Stomach (tissue), 9 donors: ENCODE data around the gene CPS1. TPM values are rescaled to one million over a fixed set of nuclear protein-coding genes. Genes with fewer than 3 reads are reported as not detected.

ENCODE experiments used
- DNase-seq, 2 donors: peaks; one replicate each; pipeline versions ENCODE4 v3.0.0 to v3.0.0-alpha.2; 2013 to 2019
- H3K27ac ChIP-seq, 5 donors: fragments of 200-600 bp in 4 of 5; sonication (generic) in 4 of 5; one replicate each; pipeline ENCODE4 v1.5.1; 2013 to 2019; ENCODE audit warnings: mild to moderate bottlenecking in 1 of 5, moderate library complexity in 1 of 5
- H3K27me3 ChIP-seq, 3 donors: fragments of 200-600 bp; sonication (generic); one replicate each; pipeline ENCODE4 v1.5.1; 2017 to 2019; ENCODE audit warnings: mixed run types in 1 of 3
- H3K36me3 ChIP-seq, 4 donors: fragments of 200-600 bp; sonication (generic); 1 replicate in 3 of 4; 2 replicates in 1 of 4; pipeline ENCODE4 v1.5.1; 2016 to 2019
- H3K4me1 ChIP-seq, 4 donors: fragments of 200-600 bp; sonication (generic); one replicate each; pipeline ENCODE4 v1.5.1; 2016 to 2019
- H3K4me3 ChIP-seq, 4 donors: fragments of 200-600 bp; sonication (generic) in 3 of 4; one replicate each; pipeline ENCODE4 v1.5.1; 2016 to 2019; ENCODE audit warnings: mild to moderate bottlenecking in 1 of 4
- H3K9me3 ChIP-seq, 4 donors: fragments of 200-600 bp; sonication (generic); one replicate each; pipeline ENCODE4 v1.5.1; 2016 to 2019
- EP300 ChIP-seq: sonication (generic); formaldehyde crosslinking; IDR thresholded peaks from one replicate; pipeline ENCODE4 v1.6.1; 2017; ENCODE audit warnings: antibody characterized with exemption
- POLR2A ChIP-seq, 4 donors: fragments of 450-650 bp; IDR thresholded peaks; one replicate each; pipeline ENCODE4 v1.6.1; 2016; ENCODE audit warnings: antibody characterized with exemption in 4 of 4, control low read depth in 2 of 4, mild to moderate bottlenecking in 1 of 4, moderate library complexity in 1 of 4
- POLR2AphosphoS5 ChIP-seq, 3 donors: sonication (generic); formaldehyde crosslinking; IDR thresholded peaks; one replicate each; pipeline ENCODE4 v1.6.1; 2016; ENCODE audit warnings: antibody characterized with exemption in 3 of 3
- WGBS, 5 donors: extraction: QIAGEN DNeasy Blood & Tissue Kit in 3 of 5; methylation state at CpG; one replicate each; pipeline versions ENCODE4 v1.1.5 to v1.1.7; 2013 to 2018; 5-methylcytosine and 5-hydroxymethylcytosine counted together
- intact Hi-C: fragments of 100-400 bp; cut with DNase I; formaldehyde crosslinking; loops from one replicate; pipeline ENCODE4 v1.15.1; 2023; ENCODE audit warnings: low total_unique reads
- polyA plus RNA-seq, 3 donors: library from polyadenylated mRNA; stranded (reverse); fragments of 200-250 nt; gene quantifications; one replicate each; pipeline ENCODE4 v1.2.3, GENCODE V29; 2013
- total RNA-seq, 5 donors: library from RNA; depleted of rRNA; stranded (reverse); fragments of >200 nt; gene quantifications; one replicate each; pipeline versions ENCODE4 v1.1.0 to v1.2.3, GENCODE V29; 2014 to 2016
- TF ChIP-seq, protein P1 (sequence below), 7 experiments: fragments of 450-650 bp in 4 of 7; fragments of 200-600 bp in 3 of 7; sonication (generic) in 3 of 7; IDR thresholded peaks; one replicate each; pipeline ENCODE4 v1.5.1; 2016 to 2019; ENCODE audit warnings: antibody characterized with exemption in 7 of 7, control low read depth in 2 of 7, mild to moderate bottlenecking in 1 of 7
- donor health status: healthy with polysubstance abuse.
- donor health status: Bipolar disorder and iron deficiency.
- donor health status: healthy.

Gene CPS1
- total and polyA plus RNA-seq, 8 donors = under 0.01 to 14.9 (median 0.51) TPM

DNA sequence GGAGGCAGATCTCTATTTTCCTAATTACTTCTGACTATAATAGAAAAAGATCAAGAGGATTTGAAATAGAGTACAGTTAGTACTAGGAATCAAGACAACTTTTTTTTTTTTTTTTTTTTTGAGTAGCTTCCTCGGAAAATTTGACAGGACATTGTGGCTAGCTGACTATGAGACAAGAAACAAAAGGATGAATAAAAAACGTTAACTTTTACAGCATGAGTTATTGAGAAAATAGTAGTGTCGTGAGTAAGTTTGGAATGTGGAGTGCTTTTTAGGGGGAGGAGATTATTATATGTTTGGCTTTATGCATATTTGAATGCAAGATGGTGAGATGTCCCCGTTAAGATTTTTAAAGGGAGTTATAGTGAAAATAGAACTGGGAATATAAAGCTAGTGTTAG is 27.7 kb upstream of the CPS1 start:
- 74 to 89% (median 82%) methylated on average over 4 of the region's 4 CpGs for WGBS, 5 donors

DNA sequence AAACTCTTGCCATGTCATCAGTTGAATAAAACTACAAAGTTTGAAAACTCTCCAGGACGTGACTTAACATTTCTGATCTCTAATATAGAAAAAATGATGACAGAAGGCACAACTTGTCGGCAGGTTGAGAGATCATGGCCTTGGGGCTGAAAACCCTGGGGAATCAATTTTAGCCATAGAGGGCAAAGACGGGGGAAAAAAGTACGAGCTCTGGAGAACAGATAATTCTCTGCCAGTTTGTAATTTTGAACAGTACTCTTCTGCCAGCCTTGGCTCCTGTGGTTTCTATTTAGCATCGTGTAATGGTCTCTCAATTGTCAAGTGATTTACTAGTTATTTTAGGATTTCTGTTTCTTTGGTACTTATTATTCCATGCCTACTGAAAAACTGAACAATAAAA is 25.3 kb upstream of the CPS1 start:
- intact Hi-C loops = no loop called here
- TF ChIP-seq POLR2AphosphoS5 (IDR thresholded peaks at IDR 0.05) = no peak
- TF ChIP-seq, protein P1, sequence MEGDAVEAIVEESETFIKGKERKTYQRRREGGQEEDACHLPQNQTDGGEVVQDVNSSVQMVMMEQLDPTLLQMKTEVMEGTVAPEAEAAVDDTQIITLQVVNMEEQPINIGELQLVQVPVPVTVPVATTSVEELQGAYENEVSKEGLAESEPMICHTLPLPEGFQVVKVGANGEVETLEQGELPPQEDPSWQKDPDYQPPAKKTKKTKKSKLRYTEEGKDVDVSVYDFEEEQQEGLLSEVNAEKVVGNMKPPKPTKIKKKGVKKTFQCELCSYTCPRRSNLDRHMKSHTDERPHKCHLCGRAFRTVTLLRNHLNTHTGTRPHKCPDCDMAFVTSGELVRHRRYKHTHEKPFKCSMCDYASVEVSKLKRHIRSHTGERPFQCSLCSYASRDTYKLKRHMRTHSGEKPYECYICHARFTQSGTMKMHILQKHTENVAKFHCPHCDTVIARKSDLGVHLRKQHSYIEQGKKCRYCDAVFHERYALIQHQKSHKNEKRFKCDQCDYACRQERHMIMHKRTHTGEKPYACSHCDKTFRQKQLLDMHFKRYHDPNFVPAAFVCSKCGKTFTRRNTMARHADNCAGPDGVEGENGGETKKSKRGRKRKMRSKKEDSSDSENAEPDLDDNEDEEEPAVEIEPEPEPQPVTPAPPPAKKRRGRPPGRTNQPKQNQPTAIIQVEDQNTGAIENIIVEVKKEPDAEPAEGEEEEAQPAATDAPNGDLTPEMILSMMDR (IDR thresholded peaks at IDR 0.05) = no peak
- TF ChIP-seq POLR2A (IDR thresholded peaks at IDR 0.05) = no peak
- TF ChIP-seq EP300 = no peak
- H3K4me1 ChIP-seq = no peaks in the 10 kb centered on the region
- H3K9me3 ChIP-seq = no peaks in the 10 kb centered on the region
- no peak overlapping the region for H3K4me3 ChIP-seq
- H3K27ac ChIP-seq = no peak overlapping the region
- H3K27me3 ChIP-seq = no peaks in the 10 kb centered on the region
- no peak for DNase-seq
- H3K36me3 ChIP-seq = no peaks in the 10 kb centered on the region
- 88 to 94% (median 90%) methylated on average over 5 of the region's 5 CpGs for WGBS, 5 donors

More for the DNA sequence above, 27.7 kb upstream of the CPS1 start:
- no peak for DNase-seq
- H3K4me3 ChIP-seq = no peak overlapping the region
- no peaks in the 10 kb centered on the region for H3K27me3 ChIP-seq
- H3K4me1 ChIP-seq = no peaks in the 10 kb centered on the region
- no peaks in the 10 kb centered on the region for H3K36me3 ChIP-seq
- no peaks in the 10 kb centered on the region for H3K9me3 ChIP-seq
- no peak overlapping the region for H3K27ac ChIP-seq
- intact Hi-C loops = no loop called here
- TF ChIP-seq EP300 (no peak), POLR2A (IDR thresholded peaks at IDR 0.05) (no peak), POLR2AphosphoS5 (IDR thresholded peaks at IDR 0.05) (no peak)
- TF ChIP-seq, protein P1 (IDR thresholded peaks at IDR 0.05) = no peak

DNA sequence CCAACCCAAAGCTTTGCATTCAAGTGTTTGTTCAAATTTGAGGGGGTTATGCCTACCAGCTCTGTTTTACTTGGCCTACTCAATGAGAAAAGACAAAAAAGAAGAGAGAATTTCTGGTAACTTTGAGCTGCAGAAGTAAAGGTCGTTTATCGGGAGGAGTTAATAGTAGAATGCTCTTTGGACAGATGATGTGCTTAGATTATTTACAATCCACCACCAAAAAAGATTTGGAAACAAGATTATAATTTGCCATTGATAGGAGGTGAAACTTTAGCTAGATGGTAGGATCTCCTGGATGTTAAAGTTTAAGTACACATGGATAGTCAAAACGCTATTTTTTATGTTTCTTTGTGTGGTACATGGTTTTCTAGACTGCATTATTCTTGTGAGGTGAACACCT is 24.9 kb upstream of the CPS1 start:
- Histone ChIP-seq H3K4me1 (no peaks in the 10 kb centered on the region), H3K9me3 (no peaks in the 10 kb centered on the region), H3K27ac (no peak overlapping the region), H3K27me3 (no peaks in the 10 kb centered on the region), H3K36me3 (no peaks in the 10 kb centered on the region), H3K4me3 (no peak overlapping the region)
- intact Hi-C loops = no loop called here
- no peak for TF ChIP-seq POLR2AphosphoS5 (IDR thresholded peaks at IDR 0.05)
- TF ChIP-seq, protein P1 (IDR thresholded peaks at IDR 0.05) = no peak
- TF ChIP-seq POLR2A (IDR thresholded peaks at IDR 0.05) = no peak
- no peak for TF ChIP-seq EP300
- 89 to 94% (median 92%) methylated on average over 3 of the region's 3 CpGs for WGBS, 5 donors
- DNase-seq = no peak

DNA sequence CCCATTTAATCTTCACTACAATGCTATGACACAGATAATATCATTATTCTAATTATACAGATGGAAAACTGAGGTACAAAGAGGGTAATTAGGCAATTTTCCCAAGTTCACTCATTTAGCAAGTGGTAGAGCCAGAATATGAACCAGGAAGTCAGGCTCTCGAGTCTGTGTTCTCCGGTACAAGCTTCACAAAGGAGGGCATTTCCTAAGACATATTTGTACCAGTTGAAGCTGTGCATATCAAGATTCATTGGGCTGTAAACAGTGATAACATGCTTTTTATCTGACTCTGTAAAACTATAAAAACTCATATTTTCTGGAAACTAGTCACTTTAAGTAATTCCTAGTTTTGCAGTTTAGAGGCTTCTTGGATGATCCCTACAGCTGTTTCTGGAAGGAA is 23.0 kb upstream of the CPS1 start:
- Histone ChIP-seq H3K4me3 (no peak overlapping the region), H3K4me1 (no peaks in the 10 kb centered on the region), H3K27ac (no peak overlapping the region), H3K27me3 (no peaks in the 10 kb centered on the region), H3K9me3 (no peaks in the 10 kb centered on the region), H3K36me3 (no peaks in the 10 kb centered on the region)
- intact Hi-C loops = no loop called here
- no peak for DNase-seq
- TF ChIP-seq EP300 (no peak), POLR2AphosphoS5 (IDR thresholded peaks at IDR 0.05) (no peak), POLR2A (IDR thresholded peaks at IDR 0.05) (no peak)
- TF ChIP-seq, protein P1 (IDR thresholded peaks at IDR 0.05) = no peak
- WGBS, 5 donors = 77 to 88% (median 86%) methylated on average over 2 of the region's 2 CpGs
